ENCODE results near the gene IQSEC1.
A peak's percentile ranks its signal among the peaks of the same experiment; 100 is the strongest.

IQSEC1 gene

GRCh38 chr3:13065727-13066126 is 7.5 kb downstream of the IQSEC1 start:
- Histone ChIP-seq H3K4me1 (peaks cover 0 to 18% (median 10%) of the 10 kb centered on the region in 4 donors), H3K4me3 (no peak overlapping the region), H3K27ac (no peak overlapping the region), H3K36me3 (no peaks in the 10 kb centered on the region), H3K9me3 (no peaks in the 10 kb centered on the region), H3K27me3 (no peaks in the 10 kb centered on the region)
- intact Hi-C loops (cut with DNase I; ENCODE audit: low total_unique reads): no loop called here
- no peak for TF ChIP-seq CTCF (IDR thresholded peaks at IDR 0.05)
- DNase-seq: no peak

- Histone ChIP-seq H3K4me3 (no peak overlapping the region), H3K9me3 (no peaks in the 10 kb centered on the region), H3K27me3 (no peaks in the 10 kb centered on the region), H3K36me3 (no peaks in the 10 kb centered on the region), H3K4me1 (peaks cover 0 to 18% (median 10%) of the 10 kb centered on the region in 4 donors), H3K27ac (no peak overlapping the region)
- no peak for TF ChIP-seq CTCF (IDR thresholded peaks at IDR 0.05)
- no peak for DNase-seq
- intact Hi-C loops (cut with DNase I; ENCODE audit: low total_unique reads): no loop called here
These were observed 8.3 kb downstream of the IQSEC1 start for GRCh38 chr3:13064964-13065363.

GRCh38 chr3:13064159-13064868 is 8.9 kb downstream of the IQSEC1 start:
- intact Hi-C loops (cut with DNase I; ENCODE audit: low total_unique reads): no loop called here
- peaks cover 0 to 18% (median 10%) of the 10 kb centered on the region in 4 donors for H3K4me1 ChIP-seq
- TF ChIP-seq CTCF (IDR thresholded peaks at IDR 0.05): no peak

GRCh38 chr3:13063225-13063624 is 10.0 kb downstream of the IQSEC1 start:
- peaks cover 0 to 18% (median 10%) of the 10 kb centered on the region in 4 donors for H3K4me1 ChIP-seq
- no peak for TF ChIP-seq CTCF (IDR thresholded peaks at IDR 0.05)
- no peaks in the 10 kb centered on the region for H3K9me3 ChIP-seq
- no peak for DNase-seq
- no peak overlapping the region for H3K4me3 ChIP-seq
- no peaks in the 10 kb centered on the region for H3K36me3 ChIP-seq
- intact Hi-C loops (cut with DNase I; ENCODE audit: low total_unique reads): no loop called here
- no peaks in the 10 kb centered on the region for H3K27me3 ChIP-seq
- peak overlapping the region; percentile 57 to 65 for H3K27ac ChIP-seq

More at GRCh38 chr3:13064159-13064868, 8.9 kb downstream of the IQSEC1 start:
- Histone ChIP-seq H3K9me3 (no peaks in the 10 kb centered on the region), H3K27me3 (no peaks in the 10 kb centered on the region), H3K27ac (no peak overlapping the region), H3K36me3 (no peaks in the 10 kb centered on the region), H3K4me3 (no peak overlapping the region)
- DNase-seq: no peak

GRCh38 chr3:13062647-13063046 is 10.6 kb downstream of the IQSEC1 start:
- no peak for TF ChIP-seq CTCF (IDR thresholded peaks at IDR 0.05)
- DNase-seq: no peak
- H3K4me3 ChIP-seq: no peak overlapping the region
- H3K27me3 ChIP-seq: no peaks in the 10 kb centered on the region
- no peaks in the 10 kb centered on the region for H3K9me3 ChIP-seq
- H3K4me1 ChIP-seq: peaks cover 0 to 18% (median 10%) of the 10 kb centered on the region in 4 donors
- H3K27ac ChIP-seq: peak overlapping the region; percentile 57 to 65
- no peaks in the 10 kb centered on the region for H3K36me3 ChIP-seq
- intact Hi-C loops (cut with DNase I; ENCODE audit: low total_unique reads): no loop called here
